Left lung (tissue), 10 donors: Measurements from ENCODE around the gene TTBK1. TPM values are rescaled to one million over a fixed set of nuclear protein-coding genes. Genes with fewer than 3 reads are reported as not detected.

ENCODE experiments used
- ATAC-seq: fragments of 200-7000 bp; cut with Tn5 transposase; one replicate; pipeline ENCODE4 v1.9.1; 2020; ENCODE audit warnings: moderate library complexity
- DNase-seq, 4 donors: peaks; one replicate each; pipeline ENCODE4 v3.0.0-alpha.2; 2013 to 2020
- H3K27ac ChIP-seq, 2 donors: fragments of 200-600 bp; sonication (generic) in 1 of 2; one replicate each; pipeline versions ENCODE4 v1.5.0 to v1.8.0; 2020 to 2021
- H3K27me3 ChIP-seq, 2 donors: fragments of 200-600 bp; sonication (generic) in 1 of 2; one replicate each; pipeline versions ENCODE4 v1.5.0 to v1.8.0; 2020 to 2021
- H3K36me3 ChIP-seq, 2 donors: fragments of 200-600 bp; sonication (generic) in 1 of 2; one replicate each; pipeline versions ENCODE4 v1.5.0 to v1.8.0; 2020 to 2021
- H3K4me1 ChIP-seq, 2 donors: fragments of 200-600 bp; one replicate each; pipeline ENCODE4 v1.8.0; 2021
- H3K4me3 ChIP-seq, 2 donors: fragments of 200-600 bp; sonication (generic) in 1 of 2; one replicate each; pipeline versions ENCODE4 v1.5.0 to v1.8.0; 2020 to 2021; ENCODE audit warnings: mild to moderate bottlenecking in 1 of 2
- H3K9me3 ChIP-seq, 2 donors: fragments of 200-600 bp; sonication (generic) in 1 of 2; one replicate each; pipeline versions ENCODE4 v1.5.0 to v1.8.0; 2020 to 2021
- CTCF ChIP-seq, 2 donors: fragments of 200-600 bp; sonication (generic) in 1 of 2; IDR thresholded peaks; one replicate each; pipeline versions ENCODE4 v1.5.0 to v1.8.0; 2021; ENCODE audit warnings: antibody characterized with exemption in 2 of 2
- intact Hi-C, 2 donors: fragments of 100-400 bp; cut with DNase I; formaldehyde crosslinking; loops; one replicate each; pipeline versions ENCODE4 v1.11.2 to v1.14.2; 2022
- polyA plus RNA-seq, 6 donors: library from polyadenylated mRNA; unstranded; fragments of 120-200 nt; gene quantifications; one replicate each; pipeline ENCODE4 v1.2.1, GENCODE V29; 2013; ENCODE audit not compliant: insufficient read length in 6 of 6
- total RNA-seq, 2 donors: library from RNA; stranded (reverse); fragmentation: NEBNext Ultra II Directional; extraction: Animal tissue kit (Norgen Biotek cat#: 25700); gene quantifications; one replicate each; pipeline ENCODE4 v1.2.1, GENCODE V29; 2021
- donor health status: DM: no; HTN: yes; CAD: no.
- donor health status: DM: no; HTN: no; CAD: no.

Gene TTBK1
- total and polyA plus RNA-seq, 8 donors, result 0.08 to 0.94 (median 0.62) TPM

DNA sequence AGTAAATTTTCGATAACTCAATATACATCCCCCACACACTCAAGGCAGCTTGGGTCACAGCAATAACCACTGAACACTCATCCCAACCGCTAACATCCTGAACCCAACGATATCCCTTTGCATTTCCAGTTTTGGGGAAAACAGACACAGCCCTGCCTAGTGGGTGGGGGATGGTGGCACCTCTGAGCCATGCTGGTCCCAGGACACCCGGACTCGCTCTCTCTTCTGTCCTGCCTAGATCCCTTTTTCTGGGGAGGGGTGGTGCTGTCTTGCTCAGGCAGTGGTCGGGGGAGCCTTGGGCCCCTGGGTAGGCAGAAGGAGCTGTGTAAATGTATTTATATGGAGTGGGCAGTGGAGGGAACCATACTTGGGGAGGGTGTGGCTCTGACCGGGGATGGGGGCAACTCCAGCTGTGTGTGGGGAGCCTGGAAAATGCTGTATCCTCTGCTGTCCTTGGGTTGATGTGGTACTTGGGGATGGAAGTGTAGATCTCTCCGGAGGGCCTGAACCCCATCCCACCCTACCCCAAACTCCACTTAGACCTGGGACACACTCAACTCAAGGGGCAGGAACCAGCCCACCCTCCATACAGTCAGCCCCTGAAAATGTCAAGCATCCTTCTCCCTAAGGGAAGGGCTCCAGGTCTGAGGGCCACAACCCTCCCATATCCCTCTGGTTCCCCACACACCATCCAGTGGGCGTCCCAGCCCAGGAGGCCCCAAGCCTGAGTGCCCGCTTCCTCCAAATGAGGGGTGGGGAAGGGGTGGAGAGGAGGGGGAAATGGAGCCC lies 31.0 kb downstream of the TTBK1 start:
- Histone ChIP-seq H3K9me3 (no peaks in the 10 kb centered on the region), H3K4me1 (peaks cover under 1 to 23% of the 10 kb centered on the region in 2 donors), H3K27ac (no peak overlapping the region), H3K4me3 (no peak overlapping the region), H3K27me3 (peaks cover 17 to 77% of the 10 kb centered on the region in 2 donors), H3K36me3 (no peaks in the 10 kb centered on the region)
- no peak for TF ChIP-seq CTCF (IDR thresholded peaks at IDR 0.05)
- intact Hi-C loops, result no loop called here
- ATAC-seq (no peak), DNase-seq (no peak)

- H3K36me3 ChIP-seq, result no peaks in the 10 kb centered on the region
- ATAC-seq (peak; percentile 32), DNase-seq (peak in 1 of 4 donors; percentile 78)
- H3K4me1 ChIP-seq, result peaks cover 0 to 16% of the 10 kb centered on the region in 2 donors
- TF ChIP-seq CTCF (IDR thresholded peaks at IDR 0.05), result no peak
- peak overlapping the region; percentile 22 to 30 for H3K4me3 ChIP-seq
- H3K27me3 ChIP-seq, result peaks cover 17 to 76% of the 10 kb centered on the region in 2 donors
- no peaks in the 10 kb centered on the region for H3K9me3 ChIP-seq
- no peak overlapping the region for H3K27ac ChIP-seq
- intact Hi-C loops, result no loop called here
Observed at GRCh38 chr6:43274916-43275597, 31.8 kb downstream of the TTBK1 start.

GRCh38 chr6:43275801-43276576 lies 32.7 kb downstream of the TTBK1 start:
- peaks cover 17 to 78% of the 10 kb centered on the region in 2 donors for H3K27me3 ChIP-seq
- no peak overlapping the region for H3K27ac ChIP-seq
- no peaks in the 10 kb centered on the region for H3K36me3 ChIP-seq
- intact Hi-C loops, result no loop called here
- ATAC-seq, result no peak
- peaks cover 0 to 16% of the 10 kb centered on the region in 2 donors for H3K4me1 ChIP-seq
- no peak overlapping the region for H3K4me3 ChIP-seq
- H3K9me3 ChIP-seq, result no peaks in the 10 kb centered on the region
- no peak for TF ChIP-seq CTCF (IDR thresholded peaks at IDR 0.05)
- DNase-seq, result no peak

GRCh38 chr6:43276577-43277305 lies 33.5 kb downstream of the TTBK1 start:
- Histone ChIP-seq H3K27ac (no peak overlapping the region), H3K9me3 (no peaks in the 10 kb centered on the region), H3K4me1 (peaks cover 0 to 16% of the 10 kb centered on the region in 2 donors), H3K36me3 (no peaks in the 10 kb centered on the region), H3K4me3 (no peak overlapping the region), H3K27me3 (peaks cover 17 to 79% of the 10 kb centered on the region in 2 donors)
- intact Hi-C loops, result no loop called here
- no peak for TF ChIP-seq CTCF (IDR thresholded peaks at IDR 0.05)
- no peak for DNase-seq
- ATAC-seq, result no peak
